Ureter (tissue), 1 donor: ENCODE measurements around the gene TTLL7. TPM values are rescaled to one million over a fixed set of nuclear protein-coding genes. Genes with fewer than 3 reads are reported as not detected.
"Not testable (repeated sequence)": the region's sequence is repeated elsewhere in the genome, so short reads cannot be mapped to it uniquely, and the experiment has no call there.

Experiments
- DNase-seq: peaks from one replicate; pipeline ENCODE4 v3.0.0-alpha.2; 2020; ENCODE audit warnings: low spot score
- total RNA-seq: library from RNA; stranded (reverse); gene quantifications from one replicate; pipeline ENCODE4 v1.2.4, GENCODE V29; 2023
- donor health status: DM: yes; HTN: yes; CAD: no.

The TTLL7 gene
- total RNA-seq, 1 donor from 2014 or later: 29.2 TPM

GRCh38 chr1:83931658-83932253 is 67.2 kb downstream of the TTLL7 start:
- no peak for DNase-seq

GRCh38 chr1:83929184-83929583 is 69.7 kb downstream of the TTLL7 start:
- DNase-seq: no peak

- DNase-seq: no peak
Observed at GRCh38 chr1:83928396-83928795, 70.5 kb downstream of the TTLL7 start.

GRCh38 chr1:83927701-83928100 is 71.2 kb downstream of the TTLL7 start:
- no peak for DNase-seq

GRCh38 chr1:83927061-83927460 is 71.9 kb downstream of the TTLL7 start:
- DNase-seq: no peak

- DNase-seq: no peak
Observed at GRCh38 chr1:83923553-83923952, 75.4 kb downstream of the TTLL7 start.

- DNase-seq: no peak
Observed at GRCh38 chr1:83922431-83922830, 76.5 kb downstream of the TTLL7 start.

GRCh38 chr1:83920320-83920719 is 78.6 kb downstream of the TTLL7 start:
- DNase-seq: no peak

- DNase-seq: no peak
Observed at GRCh38 chr1:83919872-83920271, 79.1 kb downstream of the TTLL7 start.

GRCh38 chr1:83918688-83919285 is 80.1 kb downstream of the TTLL7 start:
- DNase-seq: no peak

GRCh38 chr1:83917959-83918358 is 81.0 kb downstream of the TTLL7 start:
- DNase-seq: no peak

- not testable (repeated sequence) for DNase-seq
Observed at GRCh38 chr1:83916094-83916493, 82.8 kb downstream of the TTLL7 start.

- no peak for DNase-seq
Observed at GRCh38 chr1:83912876-83913275, 86.1 kb downstream of the TTLL7 start.

- DNase-seq: no peak
Observed at GRCh38 chr1:83910461-83910860, 88.5 kb downstream of the TTLL7 start.

- no peak for DNase-seq
Observed at GRCh38 chr1:83909687-83910086, 89.2 kb downstream of the TTLL7 start.

- no peak for DNase-seq
Observed at GRCh38 chr1:83905315-83905907, 93.5 kb downstream of the TTLL7 start.

GRCh38 chr1:83901547-83902155 is 97.3 kb downstream of the TTLL7 start:
- DNase-seq: no peak

GRCh38 chr1:83900524-83900923 is 98.4 kb downstream of the TTLL7 start:
- no peak for DNase-seq

GRCh38 chr1:83897516-83897915 is 101.4 kb downstream of the TTLL7 start:
- DNase-seq: no peak

GRCh38 chr1:83896299-83896698 is 102.6 kb downstream of the TTLL7 start:
- no peak for DNase-seq

GRCh38 chr1:83889707-83890106 is 109.2 kb downstream of the TTLL7 start:
- DNase-seq: no peak

GRCh38 chr1:83887483-83887882 is 111.4 kb downstream of the TTLL7 start:
- no peak for DNase-seq

- no peak for DNase-seq
Observed at GRCh38 chr1:83883979-83884378, 115.0 kb downstream of the TTLL7 start.
